ENCODE data around the gene TNIK. TPM values are rescaled to one million over a fixed set of nuclear protein-coding genes. Genes with fewer than 3 reads are reported as not detected.

TNIK gene
- total RNA-seq, 1 donor from 2014 or later = 1.1 TPM

GRCh38 chr3:171504376-171504775 is 44.2 kb upstream of the TNIK start:
- Histone ChIP-seq H3K36me3 (ENCODE audit: control insufficient read depth, insufficient read depth, low read length) (no peaks in the 10 kb centered on the region), H3K27me3 (ENCODE audit: control insufficient read depth, insufficient read depth, low read length) (no peaks in the 10 kb centered on the region), H3K4me3 (ENCODE audit: low read depth, low read length) (no peak overlapping the region)
- no peak for TF ChIP-seq CTCF (IDR thresholded peaks at IDR 0.05; ENCODE audit: insufficient read depth, low read length, severe bottlenecking)
- DNase-seq (ENCODE audit: low read depth) (no peak), FAIRE-seq (no peak)

- no peaks in the 10 kb centered on the region for H3K27me3 ChIP-seq (ENCODE audit: control insufficient read depth, insufficient read depth, low read length)
- TF ChIP-seq CTCF (IDR thresholded peaks at IDR 0.05; ENCODE audit: insufficient read depth, low read length, severe bottlenecking) = no peak
- FAIRE-seq (no peak), DNase-seq (ENCODE audit: low read depth) (peak; percentile 79)
- H3K36me3 ChIP-seq (ENCODE audit: control insufficient read depth, insufficient read depth, low read length) = no peaks in the 10 kb centered on the region
- no peak overlapping the region for H3K4me3 ChIP-seq (ENCODE audit: low read depth, low read length)
Measured at GRCh38 chr3:171503817-171504216, 43.6 kb upstream of the TNIK start.

- TF ChIP-seq CTCF (IDR thresholded peaks at IDR 0.05; ENCODE audit: insufficient read depth, low read length, severe bottlenecking) = no peak
- FAIRE-seq = no peak
- no peak for DNase-seq (ENCODE audit: low read depth)
- H3K27me3 ChIP-seq (ENCODE audit: control insufficient read depth, insufficient read depth, low read length) = no peaks in the 10 kb centered on the region
- no peak overlapping the region for H3K4me3 ChIP-seq (ENCODE audit: low read depth, low read length)
- no peaks in the 10 kb centered on the region for H3K36me3 ChIP-seq (ENCODE audit: control insufficient read depth, insufficient read depth, low read length)
Measured at GRCh38 chr3:171498921-171499320, 38.7 kb upstream of the TNIK start.

GRCh38 chr3:171497468-171497867 is 37.3 kb upstream of the TNIK start:
- H3K27me3 ChIP-seq (ENCODE audit: control insufficient read depth, insufficient read depth, low read length) = no peaks in the 10 kb centered on the region
- no peak overlapping the region for H3K4me3 ChIP-seq (ENCODE audit: low read depth, low read length)
- no peak for FAIRE-seq
- no peak for DNase-seq (ENCODE audit: low read depth)
- no peaks in the 10 kb centered on the region for H3K36me3 ChIP-seq (ENCODE audit: control insufficient read depth, insufficient read depth, low read length)
- TF ChIP-seq CTCF (IDR thresholded peaks at IDR 0.05; ENCODE audit: insufficient read depth, low read length, severe bottlenecking) = no peak

- no peaks in the 10 kb centered on the region for H3K27me3 ChIP-seq (ENCODE audit: control insufficient read depth, insufficient read depth, low read length)
- no peak overlapping the region for H3K4me3 ChIP-seq (ENCODE audit: low read depth, low read length)
- DNase-seq (ENCODE audit: low read depth) (no peak), FAIRE-seq (peak; percentile 36)
- H3K36me3 ChIP-seq (ENCODE audit: control insufficient read depth, insufficient read depth, low read length) = no peaks in the 10 kb centered on the region
- TF ChIP-seq CTCF (IDR thresholded peaks at IDR 0.05; ENCODE audit: insufficient read depth, low read length, severe bottlenecking) = no peak
Measured at GRCh38 chr3:171495413-171495812, 35.2 kb upstream of the TNIK start.

- FAIRE-seq = no peak
- TF ChIP-seq CTCF (IDR thresholded peaks at IDR 0.05; ENCODE audit: insufficient read depth, low read length, severe bottlenecking) = no peak
- no peak overlapping the region for H3K4me3 ChIP-seq (ENCODE audit: low read depth, low read length)
- H3K27me3 ChIP-seq (ENCODE audit: control insufficient read depth, insufficient read depth, low read length) = no peaks in the 10 kb centered on the region
- no peaks in the 10 kb centered on the region for H3K36me3 ChIP-seq (ENCODE audit: control insufficient read depth, insufficient read depth, low read length)
- no peak for DNase-seq (ENCODE audit: low read depth)
Measured at GRCh38 chr3:171494457-171495109, 34.4 kb upstream of the TNIK start.
